PC-9 (cell line): ENCODE data around the gene TMEM131L.

Experiments used
- EZH2 ChIP-seq: fragments of 200-600 bp; sonication (generic); IDR thresholded peaks from 2 replicates; pipeline ENCODE4 v1.8.0; 2017; ENCODE audit warnings: antibody characterized with exemption, low read depth
- TF ChIP-seq, protein P1 (sequence below): fragments of 200-600 bp; sonication (generic); conservative IDR thresholded peaks from 2 replicates; pipeline ENCODE4 v1.6.1; 2017; ENCODE audit warnings: mixed run types, antibody characterized with exemption, mild to moderate bottlenecking, moderate library complexity

DNA sequence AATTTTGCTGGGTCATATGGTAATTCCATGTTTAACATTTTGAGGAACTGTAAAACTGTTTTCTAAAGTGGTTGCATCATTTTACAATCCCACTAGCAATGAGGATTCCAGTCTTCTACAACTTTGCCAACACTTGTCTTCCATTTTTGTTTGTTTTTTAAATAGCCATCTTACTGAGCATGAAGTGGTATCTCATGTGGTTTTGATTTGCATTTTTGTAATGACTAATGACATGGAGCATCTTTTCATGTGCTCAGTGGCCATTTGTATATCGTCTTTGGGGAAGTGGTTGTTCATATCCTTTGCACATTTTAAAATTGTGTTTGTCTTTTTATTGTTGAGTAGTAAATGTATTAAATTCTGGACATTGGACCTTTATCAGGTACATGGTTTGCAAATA is 94.7 kb downstream of the TMEM131L start:
- TF ChIP-seq, protein P1, sequence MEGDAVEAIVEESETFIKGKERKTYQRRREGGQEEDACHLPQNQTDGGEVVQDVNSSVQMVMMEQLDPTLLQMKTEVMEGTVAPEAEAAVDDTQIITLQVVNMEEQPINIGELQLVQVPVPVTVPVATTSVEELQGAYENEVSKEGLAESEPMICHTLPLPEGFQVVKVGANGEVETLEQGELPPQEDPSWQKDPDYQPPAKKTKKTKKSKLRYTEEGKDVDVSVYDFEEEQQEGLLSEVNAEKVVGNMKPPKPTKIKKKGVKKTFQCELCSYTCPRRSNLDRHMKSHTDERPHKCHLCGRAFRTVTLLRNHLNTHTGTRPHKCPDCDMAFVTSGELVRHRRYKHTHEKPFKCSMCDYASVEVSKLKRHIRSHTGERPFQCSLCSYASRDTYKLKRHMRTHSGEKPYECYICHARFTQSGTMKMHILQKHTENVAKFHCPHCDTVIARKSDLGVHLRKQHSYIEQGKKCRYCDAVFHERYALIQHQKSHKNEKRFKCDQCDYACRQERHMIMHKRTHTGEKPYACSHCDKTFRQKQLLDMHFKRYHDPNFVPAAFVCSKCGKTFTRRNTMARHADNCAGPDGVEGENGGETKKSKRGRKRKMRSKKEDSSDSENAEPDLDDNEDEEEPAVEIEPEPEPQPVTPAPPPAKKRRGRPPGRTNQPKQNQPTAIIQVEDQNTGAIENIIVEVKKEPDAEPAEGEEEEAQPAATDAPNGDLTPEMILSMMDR: no peak
- TF ChIP-seq EZH2: no peak
